Osteocyte (in vitro differentiated cells): ENCODE measurements around the gene HEBP2. TPM values are rescaled to one million over a fixed set of nuclear protein-coding genes. Genes with fewer than 3 reads are reported as not detected.

ENCODE experiments used
- DNase-seq: peaks from one replicate; pipeline ENCODE4 v3.0.0; 2021; ENCODE audit warnings: mixed read lengths; ENCODE audit not compliant: unreplicated experiment; ENCODE audit errors: extremely low spot score
- H3K27ac Mint-ChIP-seq: one replicate; pipeline ENCODE4 v1.8.0; 2021; ENCODE audit warnings: mild to moderate bottlenecking, mixed read lengths; ENCODE audit not compliant: unreplicated experiment
- H3K27me3 Mint-ChIP-seq: one replicate; pipeline ENCODE4 v1.8.0; 2021; ENCODE audit warnings: mixed read lengths; ENCODE audit not compliant: unreplicated experiment
- H3K36me3 Mint-ChIP-seq: one replicate; pipeline ENCODE4 v1.8.0; 2021; ENCODE audit warnings: mixed read lengths; ENCODE audit not compliant: unreplicated experiment
- H3K4me1 Mint-ChIP-seq: one replicate; pipeline ENCODE4 v1.8.0; 2021; ENCODE audit warnings: mixed read lengths; ENCODE audit not compliant: unreplicated experiment
- H3K4me3 Mint-ChIP-seq: one replicate; pipeline ENCODE4 v1.8.0; 2021; ENCODE audit warnings: mild to moderate bottlenecking, moderate library complexity, mixed read lengths; ENCODE audit not compliant: unreplicated experiment
- H3K9me3 Mint-ChIP-seq: one replicate; pipeline ENCODE4 v1.8.0; 2021; ENCODE audit warnings: mixed read lengths; ENCODE audit not compliant: unreplicated experiment
- CTCF ChIP-seq: fragments of 200-600 bp; sonication (generic); IDR thresholded peaks from 2 replicates; pipeline ENCODE4 v1.5.0; 2021; ENCODE audit warnings: antibody characterized with exemption, mild to moderate bottlenecking, moderate library complexity
- total RNA-seq: library from RNA; stranded (reverse); gene quantifications from 2 replicates; pipeline ENCODE4 v1.2.1, GENCODE V29; 2021

HEBP2 gene
- total RNA-seq, 1 donor from 2014 or later, result 36.8 TPM

GRCh38 chr6:138403324-138403800 is 661 bp upstream of the HEBP2 start:
- H3K4me1 Mint-ChIP-seq, result peaks cover 14% of the 10 kb centered on the region

GRCh38 chr6:138404666-138405337 is 779 bp downstream of the HEBP2 start:
- TF ChIP-seq CTCF, result no peak
- peaks cover 34% of the 10 kb centered on the region for H3K36me3 Mint-ChIP-seq
- H3K9me3 Mint-ChIP-seq, result no peaks in the 10 kb centered on the region
- H3K4me3 Mint-ChIP-seq, result peak overlapping the region; percentile 86
- peaks cover 14% of the 10 kb centered on the region for H3K4me1 Mint-ChIP-seq
- peak; percentile 81 for DNase-seq
- H3K27ac Mint-ChIP-seq, result peak overlapping the region; percentile 73
- H3K27me3 Mint-ChIP-seq, result no peaks in the 10 kb centered on the region

More at GRCh38 chr6:138403324-138403800, 661 bp upstream of the HEBP2 start:
- Mint-ChIP-seq H3K4me3 (peak overlapping the region; percentile 76), H3K27ac (no peak overlapping the region), H3K27me3 (no peaks in the 10 kb centered on the region), H3K36me3 (peaks cover 20% of the 10 kb centered on the region), H3K9me3 (no peaks in the 10 kb centered on the region)
- DNase-seq, result peak; percentile 84
- TF ChIP-seq CTCF, result peak; percentile 31

GRCh38 chr6:138405816-138406413 is 1.9 kb downstream of the HEBP2 start:
- peaks cover 41% of the 10 kb centered on the region for H3K36me3 Mint-ChIP-seq
- no peaks in the 10 kb centered on the region for H3K9me3 Mint-ChIP-seq
- TF ChIP-seq CTCF, result no peak
- H3K27me3 Mint-ChIP-seq, result no peaks in the 10 kb centered on the region
- peaks cover 18% of the 10 kb centered on the region for H3K4me1 Mint-ChIP-seq
- no peak overlapping the region for H3K4me3 Mint-ChIP-seq
- no peak overlapping the region for H3K27ac Mint-ChIP-seq
- peak; percentile 1 for DNase-seq

- Mint-ChIP-seq H3K27ac (no peak overlapping the region), H3K27me3 (no peaks in the 10 kb centered on the region), H3K4me1 (peaks cover 23% of the 10 kb centered on the region), H3K9me3 (no peaks in the 10 kb centered on the region), H3K4me3 (no peak overlapping the region), H3K36me3 (peaks cover 45% of the 10 kb centered on the region)
- peak; percentile 11 for DNase-seq
- TF ChIP-seq CTCF, result no peak
Observed at GRCh38 chr6:138406443-138406842, 2.4 kb downstream of the HEBP2 start.

GRCh38 chr6:138410048-138410735 is 6.2 kb downstream of the HEBP2 start:
- H3K4me3 Mint-ChIP-seq, result no peak overlapping the region
- H3K27ac Mint-ChIP-seq, result no peak overlapping the region
- no peaks in the 10 kb centered on the region for H3K27me3 Mint-ChIP-seq
- DNase-seq, result no peak
- no peak for TF ChIP-seq CTCF
- peaks cover 69% of the 10 kb centered on the region for H3K36me3 Mint-ChIP-seq
- H3K9me3 Mint-ChIP-seq, result no peaks in the 10 kb centered on the region
- H3K4me1 Mint-ChIP-seq, result peaks cover 15% of the 10 kb centered on the region
